HEK293 (cell line): Measurements from ENCODE around the gene INTS1.

Experiments
- CTCF ChIA-PET: fragments of 350-600 bp; formaldehyde crosslinking; extraction: SDS; loops from one replicate; lab custom pipeline; 2021; ENCODE audit warnings: antibody characterized with exemption; lab: Yijun Ruan, JAX
- POLR2A ChIA-PET: fragments of 300-600 bp; formaldehyde crosslinking; extraction: SDS; loops from one replicate; lab custom pipeline; 2020; ENCODE audit warnings: antibody characterized with exemption, inconsistent platforms; lab: Yijun Ruan, JAX
- H3K27ac ChIP-seq: fragments of 200-500 bp; sonication (Bioruptor generic); 2 replicates; pipeline ENCODE4 v1.5.1; 2014; ENCODE audit warnings: low read depth, low read length, control low read depth, inconsistent platforms; ENCODE audit errors: extremely low read depth
- H3K36me3 ChIP-seq, 2 experiments: fragments of 200-500 bp in 1 of 2; sonication (Bioruptor generic) in 1 of 2; 1 replicate in 1 of 2; 2 replicates in 1 of 2; pipeline ENCODE4 v1.5.1; 2014 to 2017; ENCODE audit warnings: inconsistent platforms in 2 of 2, low read length in 2 of 2; ENCODE audit not compliant: control insufficient read depth in 2 of 2, insufficient read depth in 1 of 2
- H3K4me1 ChIP-seq: fragments of 200-500 bp; sonication (Bioruptor generic); 2 replicates; pipeline ENCODE4 v1.5.1; 2014; ENCODE audit warnings: mild to moderate bottlenecking, low read length, inconsistent platforms; ENCODE audit not compliant: control insufficient read depth, insufficient read depth
- H3K4me3 ChIP-seq: 2 replicates; pipeline ENCODE4 v1.5.1; 2011; ENCODE audit warnings: low read depth, mild to moderate bottlenecking, control low read depth, low read length, moderate library complexity
- H3K9me3 ChIP-seq: fragments of 200-500 bp; sonication (Bioruptor generic); 2 replicates; pipeline ENCODE4 v1.5.1; 2014; ENCODE audit warnings: low read depth, low read length, inconsistent platforms; ENCODE audit not compliant: control insufficient read depth, insufficient read depth
- EGR2 ChIP-seq: fragments of 450-650 bp; formaldehyde crosslinking; IDR thresholded peaks from 2 replicates; pipeline ENCODE4 v1.5.1; 2016; ENCODE audit warnings: low read depth, missing biosample characterization, missing genetic modification characterization
- HOXA7 ChIP-seq: sonication (generic); formaldehyde crosslinking; IDR thresholded peaks from 2 replicates; pipeline ENCODE4 v1.8.1; 2022; ENCODE audit warnings: missing genetic modification reagents, borderline replicate concordance
- IKZF3 ChIP-seq: fragments of 450-650 bp; IDR thresholded peaks from 2 replicates; pipeline ENCODE4 v1.5.0; 2018; ENCODE audit warnings: missing biosample characterization, mild to moderate bottlenecking, missing genetic modification characterization, moderate library complexity
- KLF7 ChIP-seq: fragments of 450-650 bp; formaldehyde crosslinking; IDR thresholded peaks from 2 replicates; pipeline ENCODE4 v1.5.1; 2016; ENCODE audit warnings: missing biosample characterization, missing genetic modification characterization, borderline replicate concordance
- SP3 ChIP-seq: fragments of 450-650 bp; formaldehyde crosslinking; IDR thresholded peaks from 2 replicates; pipeline ENCODE4 v1.5.1; 2016; ENCODE audit warnings: missing biosample characterization, missing genetic modification characterization
- WT1 ChIP-seq: fragments of 450-650 bp; formaldehyde crosslinking; IDR thresholded peaks from 2 replicates; pipeline ENCODE4 v1.5.1; 2016; ENCODE audit warnings: missing biosample characterization, missing genetic modification characterization
- ZBTB1 ChIP-seq: fragments of 450-650 bp; formaldehyde crosslinking; IDR thresholded peaks from 2 replicates; pipeline ENCODE4 v1.5.1; 2016; ENCODE audit warnings: missing biosample characterization, missing genetic modification characterization
- ZBTB10 ChIP-seq: fragments of 450-650 bp; formaldehyde crosslinking; IDR thresholded peaks from 2 replicates; pipeline ENCODE4 v1.5.1; 2016; ENCODE audit warnings: missing biosample characterization, missing genetic modification characterization
- ZBTB20 ChIP-seq: fragments of 450-650 bp; formaldehyde crosslinking; IDR thresholded peaks from 2 replicates; pipeline ENCODE4 v1.5.1; 2016; ENCODE audit warnings: missing biosample characterization, missing genetic modification characterization
- ZFHX2 ChIP-seq: fragments of 450-650 bp; formaldehyde crosslinking; conservative IDR thresholded peaks from 2 replicates; pipeline ENCODE4 v1.5.1; 2016; ENCODE audit warnings: missing biosample characterization, missing genetic modification characterization
- ZIC2 ChIP-seq: fragments of 450-650 bp; formaldehyde crosslinking; IDR thresholded peaks from 2 replicates; pipeline ENCODE4 v1.5.1; 2016; ENCODE audit warnings: missing biosample characterization, missing genetic modification characterization
- ZNF114 ChIP-seq: fragments of 450-650 bp; formaldehyde crosslinking; IDR thresholded peaks from 2 replicates; pipeline ENCODE4 v1.5.0; 2017; ENCODE audit warnings: missing biosample characterization, missing genetic modification characterization
- ZNF138 ChIP-seq: fragments of 450-650 bp; formaldehyde crosslinking; IDR thresholded peaks from 2 replicates; pipeline ENCODE4 v1.5.1; 2016; ENCODE audit warnings: missing biosample characterization, missing genetic modification characterization, borderline replicate concordance
- ZNF18 ChIP-seq: fragments of 450-650 bp; formaldehyde crosslinking; IDR thresholded peaks from 2 replicates; pipeline ENCODE4 v1.5.1; 2016; ENCODE audit warnings: missing biosample characterization, missing genetic modification characterization
- ZNF202 ChIP-seq: fragments of 450-650 bp; formaldehyde crosslinking; IDR thresholded peaks from 2 replicates; pipeline ENCODE4 v1.5.1; 2016; ENCODE audit warnings: missing biosample characterization, missing genetic modification characterization, borderline replicate concordance
- ZNF214 ChIP-seq: fragments of 450-650 bp; formaldehyde crosslinking; IDR thresholded peaks from 2 replicates; pipeline ENCODE4 v1.5.1; 2017; ENCODE audit warnings: missing biosample characterization, mild to moderate bottlenecking, missing genetic modification characterization, borderline replicate concordance
- ZNF221 ChIP-seq: fragments of 450-650 bp; formaldehyde crosslinking; IDR thresholded peaks from 2 replicates; pipeline ENCODE4 v1.5.1; 2017; ENCODE audit warnings: missing biosample characterization, missing genetic modification characterization, borderline replicate concordance
- ZNF292 ChIP-seq: fragments of 450-650 bp; formaldehyde crosslinking; IDR thresholded peaks from 2 replicates; pipeline ENCODE4 v1.5.1; 2016; ENCODE audit warnings: low read depth, missing biosample characterization, missing genetic modification characterization, borderline replicate concordance
- ZNF350 ChIP-seq: fragments of 450-650 bp; formaldehyde crosslinking; IDR thresholded peaks from 2 replicates; pipeline ENCODE4 v1.5.0; 2017; ENCODE audit warnings: missing biosample characterization, mild to moderate bottlenecking, missing genetic modification characterization
- ZNF398 ChIP-seq: fragments of 450-650 bp; formaldehyde crosslinking; IDR thresholded peaks from 2 replicates; pipeline ENCODE4 v1.5.1; 2017; ENCODE audit warnings: missing biosample characterization, missing genetic modification characterization
- ZNF433 ChIP-seq: fragments of 450-650 bp; formaldehyde crosslinking; IDR thresholded peaks from 2 replicates; pipeline ENCODE4 v1.5.1; 2016; ENCODE audit warnings: missing biosample characterization, missing genetic modification characterization, low read depth
- ZNF48 ChIP-seq: fragments of 450-650 bp; formaldehyde crosslinking; IDR thresholded peaks from 2 replicates; pipeline ENCODE4 v1.5.1; 2016; ENCODE audit warnings: missing biosample characterization, missing genetic modification characterization
- ZNF521 ChIP-seq: fragments of 450-650 bp; formaldehyde crosslinking; IDR thresholded peaks from 2 replicates; pipeline ENCODE4 v1.5.1; 2017; ENCODE audit warnings: missing biosample characterization, mild to moderate bottlenecking, missing genetic modification characterization
- ZNF544 ChIP-seq: fragments of 450-650 bp; formaldehyde crosslinking; IDR thresholded peaks from 2 replicates; pipeline ENCODE4 v1.5.0; 2017; ENCODE audit warnings: missing biosample characterization, missing genetic modification characterization
- ZNF645 ChIP-seq: fragments of 450-650 bp; formaldehyde crosslinking; IDR thresholded peaks from 2 replicates; pipeline ENCODE4; 2016; ENCODE audit warnings: missing biosample characterization, missing genetic modification characterization
- ZNF777 ChIP-seq: fragments of 450-650 bp; formaldehyde crosslinking; IDR thresholded peaks from 2 replicates; pipeline ENCODE4 v1.5.1; 2017; ENCODE audit warnings: missing biosample characterization, missing genetic modification characterization, borderline replicate concordance
- ZSCAN16 ChIP-seq: fragments of 450-650 bp; formaldehyde crosslinking; IDR thresholded peaks from 2 replicates; pipeline ENCODE4 v1.5.1; 2016; ENCODE audit warnings: missing biosample characterization, missing genetic modification characterization

Gene INTS1

GRCh38 chr7:1452205-1452604, 52.0 kb downstream of the INTS1 start:
- POLR2A ChIA-PET: no interaction called here
- H3K27ac ChIP-seq: no peak overlapping the region
- no peak overlapping the region for H3K4me3 ChIP-seq
- no peaks in the 10 kb centered on the region for H3K9me3 ChIP-seq
- no peaks in the 10 kb centered on the region for H3K4me1 ChIP-seq
- CTCF ChIA-PET: interaction anchor here (0.6 kb wide), 1 partner anchor 21 kb away, joined by 4 read pairs; no protein-coding TSS in a partner anchor
- TF ChIP-seq ZFHX2 (no peak; the same call in 1 of the 2 replicates), ZNF645 (tag by site-specific recombination) (no peak), ZBTB20 (tag by site-specific recombination) (no peak), ZNF114 (tag by site-specific recombination) (no peak), ZNF350 (tag by site-specific recombination) (no peak), ZNF521 (tag by site-specific recombination) (no peak), ZNF138 (no peak), ZBTB1 (no peak), WT1 (tag by site-specific recombination) (no peak), IKZF3 (tag by site-specific recombination) (no peak), ZNF398 (tag by site-specific recombination) (no peak), ZNF18 (no peak), ZNF292 (tag by site-specific recombination) (no peak), ZNF777 (tag by site-specific recombination) (no peak), EGR2 (tag by site-specific recombination) (no peak), ZBTB10 (no peak), ZNF544 (no peak), SP3 (tag by site-specific recombination) (no peak), ZSCAN16 (tag by site-specific recombination) (no peak), ZNF221 (tag by site-specific recombination) (no peak)
- H3K36me3 ChIP-seq: no peaks in the 10 kb centered on the region

GRCh38 chr7:1450987-1451386, 53.2 kb downstream of the INTS1 start:
- ChIA-PET POLR2A (no interaction called here), CTCF (interaction anchor here (0.6 to 1.3 kb wide), 2 partner anchors 18 to 35 kb away, joined by 4 to 5 read pairs; no protein-coding TSS in a partner anchor)
- Histone ChIP-seq H3K4me1 (no peaks in the 10 kb centered on the region), H3K36me3 (no peaks in the 10 kb centered on the region), H3K9me3 (no peaks in the 10 kb centered on the region), H3K4me3 (no peak overlapping the region), H3K27ac (no peak overlapping the region)
- no peak for TF ChIP-seq ZNF48
- no peak for TF ChIP-seq ZNF202 (tag by site-specific recombination)
- no peak for TF ChIP-seq HOXA7 (CRISPR knock-in tag)
- TF ChIP-seq ZIC2 (tag by site-specific recombination): peak; percentile 55
- no peak for TF ChIP-seq ZNF433
- TF ChIP-seq ZNF214: no peak
- TF ChIP-seq KLF7 (tag by site-specific recombination): no peak
